GM19099 (cell line): ENCODE data around the gene OR9Q1.
"Not testable (repeated sequence)": the region's sequence is repeated elsewhere in the genome, so short reads cannot be mapped to it uniquely, and the experiment has no call there.

Experiments
- POLR2A ChIP-seq: IDR thresholded peaks from 3 replicates; pipeline ENCODE4 v1.6.1; 2011; ENCODE audit warnings: low read depth; ENCODE audit not compliant: insufficient read length; ENCODE audit errors: extremely low read depth

OR9Q1 gene

DNA sequence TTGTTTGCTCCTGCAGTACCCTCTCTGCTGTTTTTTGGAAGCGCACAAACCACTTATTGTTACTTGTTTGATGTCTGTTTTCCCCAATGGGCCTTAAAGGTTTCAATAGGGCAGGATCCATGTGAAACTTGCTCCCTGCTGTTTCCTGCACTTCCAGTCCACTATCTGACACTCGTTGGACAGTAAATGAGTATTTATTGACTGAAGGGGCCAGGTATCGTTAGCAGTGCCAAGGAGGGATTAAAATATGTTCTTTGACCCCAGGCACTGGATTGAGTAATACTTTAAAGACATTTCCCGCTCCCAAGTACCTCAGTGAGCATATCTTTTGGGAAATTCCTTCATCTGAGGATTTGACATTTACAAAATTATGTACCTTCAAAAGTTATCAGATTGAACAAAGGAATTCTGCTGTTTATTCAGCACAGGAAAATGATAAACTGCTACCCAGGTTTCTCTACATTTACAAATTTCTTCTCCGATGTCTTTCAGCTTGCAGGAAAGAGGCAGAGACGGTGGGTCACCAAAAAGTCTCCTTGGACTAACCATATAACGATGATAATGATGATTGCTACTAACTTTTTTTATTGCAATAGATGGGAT lies 141.9 kb downstream of the OR9Q1 start:
- no peak for TF ChIP-seq POLR2A

DNA sequence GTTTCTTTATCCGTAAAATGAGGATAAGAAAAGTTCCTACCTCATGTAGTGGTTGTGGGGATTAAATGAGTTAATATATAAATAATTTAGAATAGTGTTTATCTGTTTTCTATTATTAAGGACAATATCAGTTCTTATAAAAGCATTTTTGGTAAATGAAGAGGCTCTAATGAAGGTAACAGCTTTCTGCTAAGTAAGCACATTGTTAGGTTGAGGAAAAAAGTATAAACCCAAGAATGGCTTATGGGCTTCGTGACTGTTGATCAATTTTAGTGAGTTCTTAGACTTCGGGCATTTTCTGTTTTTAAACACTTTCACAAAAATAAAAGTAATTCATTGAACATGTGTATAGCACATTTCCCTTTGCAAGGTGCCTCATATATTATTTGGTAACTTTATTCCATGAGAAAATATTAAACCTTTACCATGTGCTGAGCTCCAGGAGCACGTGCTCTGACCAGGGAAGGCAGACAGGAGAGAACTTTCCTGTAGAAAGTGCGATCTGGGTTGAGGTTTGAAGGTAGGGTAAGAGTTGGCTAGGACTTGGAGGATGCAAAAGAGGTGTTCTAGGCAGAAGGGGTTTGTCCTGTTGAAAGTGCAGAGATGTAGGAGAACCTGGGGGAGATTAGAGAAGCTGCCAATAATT lies 153.9 kb downstream of the OR9Q1 start:
- TF ChIP-seq POLR2A, result no peak

DNA sequence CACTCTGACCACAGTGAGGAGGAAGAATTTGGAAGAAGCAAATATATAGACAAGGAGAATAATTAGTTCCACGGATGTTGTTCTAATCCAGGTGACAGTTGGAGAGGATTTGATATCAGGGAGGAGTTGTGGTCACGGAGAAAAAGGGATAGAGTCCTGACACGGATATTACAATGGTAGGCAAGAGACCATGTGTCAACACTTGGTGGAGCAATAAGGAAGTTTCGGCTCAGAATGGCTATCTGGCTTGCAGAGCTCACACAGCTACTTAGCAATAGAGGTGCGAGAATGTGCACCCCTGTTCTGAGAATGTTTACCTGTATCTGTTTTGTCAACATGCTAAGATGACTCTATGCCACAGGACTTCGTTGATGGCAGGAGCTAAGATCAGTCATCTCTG lies 154.8 kb downstream of the OR9Q1 start:
- no peak for TF ChIP-seq POLR2A

DNA sequence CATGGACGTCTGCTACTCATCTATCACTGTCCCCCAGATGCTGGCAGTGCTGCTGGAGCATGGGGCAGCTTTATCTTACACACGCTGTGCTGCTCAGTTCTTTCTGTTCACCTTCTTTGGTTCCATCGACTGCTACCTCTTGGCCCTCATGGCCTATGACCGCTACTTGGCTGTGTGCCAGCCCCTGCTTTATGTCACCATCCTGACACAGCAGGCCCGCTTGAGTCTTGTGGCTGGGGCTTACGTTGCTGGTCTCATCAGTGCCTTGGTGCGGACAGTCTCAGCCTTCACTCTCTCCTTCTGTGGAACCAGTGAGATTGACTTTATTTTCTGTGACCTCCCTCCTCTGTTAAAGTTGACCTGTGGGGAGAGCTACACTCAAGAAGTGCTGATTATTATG lies 156.0 kb downstream of the OR9Q1 start:
- no peak for TF ChIP-seq POLR2A

DNA sequence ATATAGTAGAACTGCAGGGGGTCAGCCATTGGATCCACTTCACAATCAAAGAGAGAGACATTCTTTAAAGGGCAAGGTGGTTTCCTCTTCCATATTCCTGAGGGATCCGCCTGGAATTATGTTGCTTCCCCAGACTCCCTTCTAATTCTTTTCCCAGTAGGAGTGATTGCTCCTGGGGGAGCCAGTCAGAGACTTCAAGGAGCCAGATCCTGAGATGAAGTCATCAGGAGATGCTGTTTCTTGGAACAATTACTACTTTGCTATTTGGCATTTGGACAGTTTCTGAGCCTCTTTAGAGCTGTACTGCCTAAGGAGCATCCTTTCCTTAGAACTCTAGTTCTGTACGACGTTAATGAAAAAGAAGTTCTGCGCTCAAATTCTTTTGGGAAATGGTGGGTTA lies 163.3 kb downstream of the OR9Q1 start:
- no peak for TF ChIP-seq POLR2A

DNA sequence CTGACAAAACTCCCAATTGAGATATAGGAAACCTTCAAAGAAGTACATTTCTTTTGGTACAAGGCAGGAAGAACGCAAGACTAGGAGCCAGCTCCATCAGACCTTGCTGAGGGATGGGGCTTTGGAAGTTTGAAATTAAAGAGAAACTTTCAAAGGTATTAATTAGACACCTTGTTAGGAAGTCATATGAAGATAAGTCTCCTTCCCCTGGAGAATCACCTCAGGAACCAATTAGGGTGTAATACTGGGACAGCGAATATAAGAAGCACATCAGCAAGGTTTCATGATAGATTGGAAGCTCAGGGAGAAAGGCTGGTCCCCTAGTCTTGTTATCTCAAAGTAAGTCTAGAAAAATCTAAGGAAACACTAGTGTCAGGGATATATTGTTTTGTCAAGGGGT lies 165.1 kb downstream of the OR9Q1 start, which contains the start of gene OR9Q2:
OR9Q2 (plus strand) TSS at position 301 of the 400 bp plus-strand sequence. CDS start 1,421 bp downstream, outside the sequence.
- TF ChIP-seq POLR2A, result no peak

DNA sequence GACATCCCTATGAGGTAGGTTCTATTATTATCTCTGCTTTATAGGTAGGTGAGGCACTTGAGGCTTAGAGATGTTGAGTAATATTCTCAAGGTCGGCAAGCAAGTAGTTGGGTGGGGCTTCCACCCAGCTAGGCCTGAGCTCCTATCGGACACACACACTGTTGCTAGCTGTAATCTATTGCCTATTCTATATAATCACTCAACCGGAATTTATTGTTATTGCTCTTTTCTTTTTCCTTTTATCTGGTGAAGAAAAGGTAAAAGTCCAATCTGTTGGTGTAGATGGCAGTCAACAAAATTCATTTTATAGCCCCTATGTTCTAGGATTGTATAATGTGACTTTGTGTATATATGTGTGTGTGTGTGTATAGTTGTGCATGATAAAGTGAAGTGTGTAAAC lies 168.5 kb downstream of the OR9Q1 start:
- no peak for TF ChIP-seq POLR2A

DNA sequence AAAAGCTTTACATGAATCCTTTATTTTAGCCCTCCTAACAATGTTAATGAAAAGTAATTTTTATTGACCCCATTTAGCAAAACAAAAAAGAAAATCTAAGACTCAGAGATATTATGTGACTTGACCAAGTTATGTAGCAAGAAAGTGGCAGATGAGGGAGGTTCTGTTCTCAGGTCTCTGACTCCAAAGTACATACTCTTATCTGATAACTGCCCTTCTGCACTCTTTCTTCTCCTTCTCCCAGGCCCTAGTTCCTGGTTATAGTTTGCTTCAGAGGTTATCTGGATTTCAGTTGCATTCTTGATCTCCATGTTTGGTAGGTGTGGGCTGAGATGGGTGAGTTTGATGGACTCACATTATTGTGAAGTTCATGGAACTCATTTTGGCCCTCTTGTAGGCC lies 169.7 kb downstream of the OR9Q1 start:
- TF ChIP-seq POLR2A, result no peak

DNA sequence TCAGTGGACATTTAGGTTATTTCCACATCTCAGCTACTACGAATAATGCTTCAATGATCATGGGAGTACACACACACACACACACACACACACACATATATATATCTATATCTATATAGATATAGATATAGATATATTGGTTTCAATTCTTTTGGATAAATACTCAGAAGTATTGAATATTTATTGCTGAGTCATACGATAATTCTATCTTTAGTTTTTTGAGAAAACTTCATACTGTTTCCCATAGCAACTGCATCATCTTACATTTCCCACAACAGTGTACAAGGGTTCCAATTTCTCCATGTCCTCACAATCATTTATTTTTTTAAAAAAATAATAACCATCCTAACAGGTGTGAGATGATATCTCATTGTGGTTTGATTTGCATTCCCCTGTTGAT lies 172.3 kb downstream of the OR9Q1 start:
- no peak for TF ChIP-seq POLR2A

DNA sequence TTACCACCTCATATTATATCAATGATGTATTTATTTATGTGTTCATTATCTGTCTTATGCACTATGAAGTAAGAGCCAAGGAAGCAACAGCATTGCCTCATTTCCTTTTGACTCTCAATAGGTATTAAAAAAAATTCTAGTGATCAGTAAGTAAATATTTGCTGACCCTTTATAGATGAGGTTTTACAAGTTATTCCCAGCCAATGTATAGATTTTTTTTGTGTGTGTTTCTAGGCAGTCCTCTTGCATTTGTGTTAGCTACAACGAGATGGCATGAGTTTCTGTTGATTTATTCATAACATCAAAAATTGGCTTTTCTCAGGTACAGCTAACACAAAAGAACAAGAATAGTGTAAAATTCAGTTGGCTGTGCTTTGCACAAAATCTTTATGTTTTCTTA lies 175.6 kb downstream of the OR9Q1 start:
- no peak for TF ChIP-seq POLR2A

DNA sequence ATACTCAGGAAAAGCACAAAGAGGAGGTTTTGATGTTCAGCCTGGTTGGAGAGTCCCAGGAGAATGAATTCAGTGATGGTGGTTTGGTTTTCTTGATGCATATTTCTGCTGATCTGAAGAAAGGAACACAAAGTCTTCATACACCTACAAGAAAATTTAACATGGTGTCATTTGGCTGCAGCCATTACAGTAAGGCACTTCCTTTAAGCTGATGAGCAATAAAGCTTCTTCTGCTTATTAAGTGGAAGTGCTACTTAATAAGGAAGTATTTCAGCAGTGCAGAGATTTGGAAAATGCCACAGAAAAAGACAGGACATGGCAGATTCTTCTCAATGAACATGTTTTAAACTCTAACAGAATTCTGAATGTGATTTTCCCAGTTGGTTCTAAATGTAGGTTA lies 180.4 kb downstream of the OR9Q1 start, which contains the start of gene OR1S2:
OR1S2 (minus strand) TSS at position 101 of the 400 bp plus-strand sequence; CDS start at position 101, 0 bp downstream.
- no peak for TF ChIP-seq POLR2A

DNA sequence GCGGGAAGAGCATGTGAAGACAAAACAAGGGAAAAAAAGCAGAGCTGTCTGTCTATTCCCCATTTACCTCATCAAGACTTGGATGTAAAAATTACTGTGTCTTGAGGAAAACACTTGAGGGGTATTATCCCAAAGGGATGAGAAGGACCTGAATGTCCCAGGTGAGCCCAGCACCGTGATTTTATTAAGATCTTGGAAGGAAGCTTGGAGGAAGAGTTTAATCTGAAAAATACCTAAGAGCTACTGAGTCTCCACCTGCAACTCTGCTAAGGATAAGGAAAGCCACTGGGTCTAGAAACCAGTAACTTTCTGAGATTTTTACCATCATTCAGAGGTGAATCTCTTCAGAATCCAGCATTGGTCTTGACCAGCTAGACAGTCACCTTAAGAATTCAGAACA lies 188.7 kb downstream of the OR9Q1 start, which contains the start of gene OR1S1:
OR1S1 (plus strand) TSS at position 301 of the 400 bp plus-strand sequence.
- not testable (repeated sequence) for TF ChIP-seq POLR2A

DNA sequence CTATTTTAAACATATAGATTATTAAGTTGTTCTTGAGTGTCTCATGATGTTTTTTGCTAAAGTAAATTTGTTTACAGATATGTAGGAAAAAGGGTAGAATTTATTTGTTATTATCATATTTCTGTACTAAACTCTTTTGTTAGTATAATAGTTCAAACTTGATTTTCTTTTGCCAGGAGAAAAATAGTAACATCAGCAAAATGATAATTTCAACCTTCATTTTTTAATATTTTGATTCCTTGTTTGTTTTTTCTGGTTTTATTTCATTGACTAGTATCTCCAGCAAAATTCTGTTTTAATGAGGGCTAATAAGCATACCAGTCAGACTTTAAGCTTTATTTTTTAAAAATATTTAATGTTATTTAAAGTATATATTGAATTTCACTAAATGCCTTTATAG lies 192.8 kb downstream of the OR9Q1 start:
- TF ChIP-seq POLR2A, result no peak

DNA sequence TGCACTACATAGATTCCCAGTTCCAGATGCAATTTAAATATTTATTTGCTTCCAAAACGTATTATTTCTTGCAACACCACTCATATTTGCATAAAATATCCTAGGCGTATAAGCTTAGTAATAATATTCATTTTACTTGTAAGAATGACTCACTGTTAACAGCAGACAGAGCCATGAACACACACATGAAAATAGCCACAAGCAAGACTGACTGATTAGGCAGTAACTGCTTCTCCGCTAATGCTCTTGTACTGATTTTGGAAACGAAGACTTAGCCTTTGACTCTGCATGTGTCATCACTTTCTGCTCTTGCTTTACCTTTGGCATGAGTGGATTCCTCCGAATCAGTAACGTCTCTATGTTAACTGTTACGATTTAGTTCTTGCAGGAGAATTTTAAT lies 199.0 kb downstream of the OR9Q1 start:
- no peak for TF ChIP-seq POLR2A

DNA sequence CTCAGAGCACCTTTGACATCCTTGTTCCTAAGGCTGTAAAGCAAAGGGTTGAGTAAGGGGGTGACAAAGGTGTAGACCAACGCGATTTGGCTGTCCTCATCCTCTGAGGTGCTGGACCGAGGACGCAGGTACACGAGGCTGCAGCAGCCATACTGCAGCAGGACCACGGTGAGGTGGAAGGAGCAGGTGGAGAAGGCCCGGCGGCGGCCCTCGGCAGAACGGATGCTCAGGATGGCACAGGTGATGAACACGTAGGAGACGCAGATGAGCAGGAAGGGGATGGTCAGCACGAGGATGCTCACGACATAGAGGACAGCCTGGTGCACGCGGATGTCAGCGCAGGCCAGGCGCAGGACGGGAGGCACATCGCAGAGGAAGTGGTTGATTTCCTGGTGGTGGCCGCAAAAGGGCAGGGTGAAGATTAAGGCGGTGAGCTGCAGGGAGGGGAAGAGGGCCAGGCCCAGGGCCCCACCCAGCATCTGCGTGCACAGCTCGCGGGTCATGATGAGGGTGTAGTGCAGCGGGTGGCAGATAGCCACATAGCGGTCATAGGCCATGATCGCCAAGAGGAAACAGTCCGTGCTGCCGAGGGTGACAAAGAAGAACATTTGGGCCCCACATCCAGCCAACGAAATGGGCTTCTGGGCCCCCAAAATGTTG lies 204.4 kb downstream of the OR9Q1 start:
- no peak for TF ChIP-seq POLR2A
